ENCODE data around the gene ZC2HC1B. TPM values are rescaled to one million over a fixed set of nuclear protein-coding genes. Genes with fewer than 3 reads are reported as not detected.

ZC2HC1B gene
- total and polyA plus RNA-seq, 4 donors: not detected

- no peak for DNase-seq (ENCODE audit: low spot score)
- H3K27ac ChIP-seq (ENCODE audit: low read depth in 1 of 2, low read length in 2 of 2): no peak overlapping the region
- no peak overlapping the region for H3K4me3 ChIP-seq (ENCODE audit: low read depth in 1 of 3, low read length in 3 of 3)
- peaks cover 0 to 11% (median 0%) of the 10 kb centered on the region in 4 donors for H3K36me3 ChIP-seq (ENCODE audit: control insufficient read depth in 4 of 4, insufficient read depth in 3 of 4, low read depth in 1 of 4, low read length in 3 of 4)
- H3K4me1 ChIP-seq (ENCODE audit: control insufficient read depth in 4 of 4, insufficient read depth in 4 of 4, low read length in 3 of 4): no peaks in the 10 kb centered on the region
- no peak overlapping the region for H3K9ac ChIP-seq (ENCODE audit: low read depth in 1 of 2, low read length in 2 of 2)
- no peaks in the 10 kb centered on the region for H3K9me3 ChIP-seq (ENCODE audit: control insufficient read depth in 4 of 4, low read length in 3 of 4)
- no peaks in the 10 kb centered on the region for H3K27me3 ChIP-seq (ENCODE audit: control insufficient read depth in 4 of 4, insufficient read depth in 4 of 4, low read length in 3 of 4)
- TF ChIP-seq CTCF (IDR thresholded peaks at IDR 0.05; ENCODE audit: low read depth, low read length, missing input control) (no peak), JUND (IDR thresholded peaks at IDR 0.05) (no peak)
- 77% methylated on average over 3 of the region's 3 CpGs for WGBS
These were observed 41.7 kb upstream of the ZC2HC1B start for GRCh38 chr6:143822584-143823024.

DNA sequence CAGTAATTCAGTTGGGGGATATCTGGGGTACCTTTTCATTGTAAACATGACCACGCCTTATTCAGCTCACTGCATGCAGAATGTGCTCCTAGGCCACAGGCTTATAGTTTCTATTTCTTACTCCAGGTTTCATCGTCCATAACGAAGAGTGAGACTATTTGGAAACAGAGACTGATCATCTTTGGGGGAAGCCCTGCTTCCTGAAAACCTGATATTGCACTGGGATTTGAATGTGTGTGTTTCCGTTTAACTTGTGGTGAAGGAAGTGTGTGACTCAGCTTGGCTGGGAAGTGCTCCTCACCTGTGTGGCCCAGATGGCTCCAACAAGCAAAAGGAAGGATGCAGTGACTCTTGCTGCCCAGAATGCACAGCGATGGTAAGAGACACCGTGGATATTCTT is 40.7 kb upstream of the ZC2HC1B start:
- TF ChIP-seq SP1 (IDR thresholded peaks at IDR 0.05) (no peak), FOXA2 (IDR thresholded peaks at IDR 0.05) (no peak), GABPA (IDR thresholded peaks at IDR 0.05 in 1 of 2, conservative IDR thresholded peaks at IDR 0.05 in 1 of 2) (no peak), TAF1 (conservative IDR thresholded peaks at IDR 0.05) (no peak), HNF4G (IDR thresholded peaks at IDR 0.05) (no peak)
- no peaks in the 10 kb centered on the region for H3K9me3 ChIP-seq (ENCODE audit: control insufficient read depth in 4 of 4, low read length in 3 of 4)
- DNase-seq (ENCODE audit: low spot score): no peak
- no peaks in the 10 kb centered on the region for H3K4me1 ChIP-seq (ENCODE audit: control insufficient read depth in 4 of 4, insufficient read depth in 4 of 4, low read length in 3 of 4)
- no peaks in the 10 kb centered on the region for H3K27me3 ChIP-seq (ENCODE audit: control insufficient read depth in 4 of 4, insufficient read depth in 4 of 4, low read length in 3 of 4)
- no peak overlapping the region for H3K9ac ChIP-seq (ENCODE audit: low read depth in 1 of 2, low read length in 2 of 2)
- 84% methylated on average over 6 of the region's 6 CpGs for WGBS
- peaks cover 0 to 11% (median 0%) of the 10 kb centered on the region in 4 donors for H3K36me3 ChIP-seq (ENCODE audit: control insufficient read depth in 4 of 4, insufficient read depth in 3 of 4, low read depth in 1 of 4, low read length in 3 of 4)
- H3K27ac ChIP-seq (ENCODE audit: low read depth in 1 of 2, low read length in 2 of 2): no peak overlapping the region
- H3K4me3 ChIP-seq (ENCODE audit: low read depth in 1 of 3, low read length in 3 of 3): no peak overlapping the region

DNA sequence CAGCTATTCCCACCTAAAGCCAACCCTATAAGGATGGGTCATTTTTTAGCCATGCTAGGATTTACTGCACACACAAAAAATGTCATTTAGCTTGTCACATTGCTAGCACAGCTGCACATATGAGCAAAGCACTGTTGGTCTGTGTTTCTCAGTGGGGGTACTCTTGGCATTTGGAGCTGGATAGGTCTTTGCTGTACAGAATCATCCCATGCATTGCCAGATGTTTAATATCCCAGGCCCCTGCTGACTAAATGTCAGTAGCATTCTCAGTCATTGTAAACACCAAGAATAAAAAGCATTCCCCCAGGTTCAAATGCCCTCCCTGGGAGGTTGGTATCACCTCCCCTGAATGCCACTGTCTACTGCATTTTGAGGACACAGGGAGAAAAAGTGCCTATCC is 35.7 kb upstream of the ZC2HC1B start:
- no peak for TF ChIP-seq NR2F2 (IDR thresholded peaks at IDR 0.05)
- TF ChIP-seq, protein P1, sequence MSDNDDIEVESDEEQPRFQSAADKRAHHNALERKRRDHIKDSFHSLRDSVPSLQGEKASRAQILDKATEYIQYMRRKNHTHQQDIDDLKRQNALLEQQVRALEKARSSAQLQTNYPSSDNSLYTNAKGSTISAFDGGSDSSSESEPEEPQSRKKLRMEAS (IDR thresholded peaks at IDR 0.05): no peak
- no peak for DNase-seq (ENCODE audit: low spot score)
- peaks cover 0 to 11% (median 0%) of the 10 kb centered on the region in 4 donors for H3K36me3 ChIP-seq (ENCODE audit: control insufficient read depth in 4 of 4, insufficient read depth in 3 of 4, low read depth in 1 of 4, low read length in 3 of 4)
- H3K4me3 ChIP-seq (ENCODE audit: low read depth in 1 of 3, low read length in 3 of 3): no peak overlapping the region
- no peaks in the 10 kb centered on the region for H3K27me3 ChIP-seq (ENCODE audit: control insufficient read depth in 4 of 4, insufficient read depth in 4 of 4, low read length in 3 of 4)
- H3K4me1 ChIP-seq (ENCODE audit: control insufficient read depth in 4 of 4, insufficient read depth in 4 of 4, low read length in 3 of 4): no peaks in the 10 kb centered on the region
- no peak overlapping the region for H3K9ac ChIP-seq (ENCODE audit: low read depth in 1 of 2, low read length in 2 of 2)
- H3K27ac ChIP-seq (ENCODE audit: low read depth in 1 of 2, low read length in 2 of 2): no peak overlapping the region
- no peaks in the 10 kb centered on the region for H3K9me3 ChIP-seq (ENCODE audit: control insufficient read depth in 4 of 4, low read length in 3 of 4)

- Histone ChIP-seq H3K9me3 (ENCODE audit: control insufficient read depth in 4 of 4, low read length in 3 of 4) (no peaks in the 10 kb centered on the region), H3K27ac (ENCODE audit: low read depth in 1 of 2, low read length in 2 of 2) (no peak overlapping the region), H3K9ac (ENCODE audit: low read depth in 1 of 2, low read length in 2 of 2) (no peak overlapping the region), H3K4me1 (ENCODE audit: control insufficient read depth in 4 of 4, insufficient read depth in 4 of 4, low read length in 3 of 4) (peaks cover 0 to 6% (median 2%) of the 10 kb centered on the region in 4 donors), H3K4me3 (ENCODE audit: low read depth in 1 of 3, low read length in 3 of 3) (no peak overlapping the region), H3K36me3 (ENCODE audit: control insufficient read depth in 4 of 4, insufficient read depth in 3 of 4, low read depth in 1 of 4, low read length in 3 of 4) (no peaks in the 10 kb centered on the region), H3K27me3 (ENCODE audit: control insufficient read depth in 4 of 4, insufficient read depth in 4 of 4, low read length in 3 of 4) (no peaks in the 10 kb centered on the region)
- DNase-seq (ENCODE audit: low spot score): no peak
- 93% methylated on average over 2 of the region's 2 CpGs for WGBS
- TF ChIP-seq ATF3 (IDR thresholded peaks at IDR 0.05): no peak
- TF ChIP-seq TAF1 (conservative IDR thresholded peaks at IDR 0.05): no peak
- no peak for TF ChIP-seq GABPA (IDR thresholded peaks at IDR 0.05 in 1 of 2, conservative IDR thresholded peaks at IDR 0.05 in 1 of 2)
- no peak for TF ChIP-seq SP1 (IDR thresholded peaks at IDR 0.05)
- no peak for TF ChIP-seq RXRA (IDR thresholded peaks at IDR 0.05)
- no peak for TF ChIP-seq HNF4G (IDR thresholded peaks at IDR 0.05)
- no peak for TF ChIP-seq YY1 (IDR thresholded peaks at IDR 0.05)
- TF ChIP-seq, protein P1 (IDR thresholded peaks at IDR 0.05): no peak
- no peak for TF ChIP-seq NR2F2 (IDR thresholded peaks at IDR 0.05)
- TF ChIP-seq, protein P2, sequence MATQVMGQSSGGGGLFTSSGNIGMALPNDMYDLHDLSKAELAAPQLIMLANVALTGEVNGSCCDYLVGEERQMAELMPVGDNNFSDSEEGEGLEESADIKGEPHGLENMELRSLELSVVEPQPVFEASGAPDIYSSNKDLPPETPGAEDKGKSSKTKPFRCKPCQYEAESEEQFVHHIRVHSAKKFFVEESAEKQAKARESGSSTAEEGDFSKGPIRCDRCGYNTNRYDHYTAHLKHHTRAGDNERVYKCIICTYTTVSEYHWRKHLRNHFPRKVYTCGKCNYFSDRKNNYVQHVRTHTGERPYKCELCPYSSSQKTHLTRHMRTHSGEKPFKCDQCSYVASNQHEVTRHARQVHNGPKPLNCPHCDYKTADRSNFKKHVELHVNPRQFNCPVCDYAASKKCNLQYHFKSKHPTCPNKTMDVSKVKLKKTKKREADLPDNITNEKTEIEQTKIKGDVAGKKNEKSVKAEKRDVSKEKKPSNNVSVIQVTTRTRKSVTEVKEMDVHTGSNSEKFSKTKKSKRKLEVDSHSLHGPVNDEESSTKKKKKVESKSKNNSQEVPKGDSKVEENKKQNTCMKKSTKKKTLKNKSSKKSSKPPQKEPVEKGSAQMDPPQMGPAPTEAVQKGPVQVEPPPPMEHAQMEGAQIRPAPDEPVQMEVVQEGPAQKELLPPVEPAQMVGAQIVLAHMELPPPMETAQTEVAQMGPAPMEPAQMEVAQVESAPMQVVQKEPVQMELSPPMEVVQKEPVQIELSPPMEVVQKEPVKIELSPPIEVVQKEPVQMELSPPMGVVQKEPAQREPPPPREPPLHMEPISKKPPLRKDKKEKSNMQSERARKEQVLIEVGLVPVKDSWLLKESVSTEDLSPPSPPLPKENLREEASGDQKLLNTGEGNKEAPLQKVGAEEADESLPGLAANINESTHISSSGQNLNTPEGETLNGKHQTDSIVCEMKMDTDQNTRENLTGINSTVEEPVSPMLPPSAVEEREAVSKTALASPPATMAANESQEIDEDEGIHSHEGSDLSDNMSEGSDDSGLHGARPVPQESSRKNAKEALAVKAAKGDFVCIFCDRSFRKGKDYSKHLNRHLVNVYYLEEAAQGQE (IDR thresholded peaks at IDR 0.05): no peak
- no peak for TF ChIP-seq FOXA1 (IDR thresholded peaks at IDR 0.05)
- TF ChIP-seq CTCF (IDR thresholded peaks at IDR 0.05; ENCODE audit: low read depth, low read length, missing input control): no peak
- no peak for TF ChIP-seq HNF4A (conservative IDR thresholded peaks at IDR 0.05)
These were observed 28.1 kb upstream of the ZC2HC1B start for GRCh38 chr6:143836150-143836549.

Data from liver (tissue), 9 donors.